H9 (cell line): ENCODE results near the gene SHISA9. TPM values are rescaled to one million over a fixed set of nuclear protein-coding genes. Genes with fewer than 3 reads are reported as not detected.
A peak's percentile ranks its signal among the peaks of the same experiment; 100 is the strongest.

ENCODE experiments used
- DNase-seq: peaks from one replicate; pipeline ENCODE4 v3.0.0-alpha.2; 2017
- H2AFZ ChIP-seq: one replicate; pipeline ENCODE4 v1.6.1; 2013; ENCODE audit warnings: mild to moderate bottlenecking, low read length, control low read depth, moderate library complexity
- H2AK5ac ChIP-seq: 2 replicates; pipeline ENCODE4 v1.6.1; 2013; ENCODE audit warnings: low read length, control low read depth, mixed read lengths; ENCODE audit not compliant: insufficient read length
- H2BK120ac ChIP-seq: one replicate; pipeline ENCODE4 v1.6.1; 2013; ENCODE audit warnings: low read depth, mild to moderate bottlenecking, low read length, control low read depth, inconsistent platforms; ENCODE audit not compliant: poor library complexity, severe bottlenecking
- H2BK12ac ChIP-seq: 2 replicates; pipeline ENCODE4 v1.6.1; 2013; ENCODE audit warnings: low read length, control low read depth, mixed read lengths, low read depth; ENCODE audit not compliant: insufficient read length
- H2BK15ac ChIP-seq: 2 replicates; pipeline ENCODE4 v1.6.1; 2013; ENCODE audit warnings: low read depth, low read length, control low read depth
- H2BK20ac ChIP-seq: one replicate; pipeline ENCODE4 v1.6.1; 2013; ENCODE audit warnings: low read depth, mild to moderate bottlenecking, low read length, control low read depth, inconsistent platforms; ENCODE audit not compliant: poor library complexity, severe bottlenecking
- H2BK5ac ChIP-seq: 2 replicates; pipeline ENCODE4 v1.6.1; 2013; ENCODE audit warnings: low read length, control low read depth, mixed read lengths; ENCODE audit not compliant: insufficient read length
- H3K14ac ChIP-seq: 2 replicates; pipeline ENCODE4 v1.6.1; 2013; ENCODE audit warnings: low read length, control low read depth; ENCODE audit not compliant: insufficient read depth
- H3K18ac ChIP-seq: 2 replicates; pipeline ENCODE4 v1.6.1; 2013; ENCODE audit warnings: low read depth, mild to moderate bottlenecking, mixed read lengths, low read length, control low read depth; ENCODE audit not compliant: insufficient read length
- H3K23ac ChIP-seq: 2 replicates; pipeline ENCODE4 v1.6.1; 2013; ENCODE audit warnings: low read length, control low read depth, mixed read lengths, low read depth; ENCODE audit not compliant: insufficient read length
- H3K23me2 ChIP-seq: 2 replicates; pipeline ENCODE4 v1.6.1; 2013; ENCODE audit warnings: low read depth, mild to moderate bottlenecking, mixed read lengths, low read length, control low read depth; ENCODE audit not compliant: insufficient read length, poor library complexity, severe bottlenecking
- H3K27ac ChIP-seq: 2 replicates; pipeline ENCODE4 v1.5.1; 2013; ENCODE audit warnings: low read length, control low read depth, mixed read lengths, low read depth; ENCODE audit not compliant: insufficient read length
- H3K27me3 ChIP-seq: 2 replicates; pipeline ENCODE4 v1.6.1; 2013; ENCODE audit warnings: low read length, control low read depth, inconsistent platforms; ENCODE audit not compliant: insufficient read depth
- H3K4ac ChIP-seq: 2 replicates; pipeline ENCODE4 v1.6.1; 2013; ENCODE audit warnings: low read depth, mild to moderate bottlenecking, control low read depth, inconsistent platforms, low read length, moderate library complexity
- H3K4me1 ChIP-seq: 2 replicates; pipeline ENCODE4 v1.6.1; 2013; ENCODE audit warnings: low read length, control low read depth, inconsistent platforms; ENCODE audit not compliant: insufficient read depth
- H3K4me2 ChIP-seq: 2 replicates; pipeline ENCODE4 v1.6.1; 2013; ENCODE audit warnings: low read length, control low read depth, mixed read lengths; ENCODE audit not compliant: insufficient read length, insufficient read depth
- H3K56ac ChIP-seq: 2 replicates; pipeline ENCODE4 v1.6.1; 2013; ENCODE audit warnings: low read depth, mild to moderate bottlenecking, mixed read lengths, low read length, control low read depth; ENCODE audit not compliant: insufficient read length
- H3K79me1 ChIP-seq: 2 replicates; pipeline ENCODE4 v1.6.1; 2013; ENCODE audit warnings: low read depth, mild to moderate bottlenecking, moderate library complexity, low read length, control low read depth, inconsistent platforms; ENCODE audit not compliant: insufficient read depth, poor library complexity, severe bottlenecking
- H3K79me2 ChIP-seq: 2 replicates; pipeline ENCODE4 v1.6.1; 2013; ENCODE audit warnings: low read length, control low read depth, inconsistent platforms; ENCODE audit not compliant: insufficient read depth
- H3K9ac ChIP-seq: 2 replicates; pipeline ENCODE4 v1.6.1; 2013; ENCODE audit warnings: low read length, control low read depth, mixed read lengths; ENCODE audit not compliant: insufficient read length; ENCODE audit errors: extremely low read depth
- H3K9me3 ChIP-seq: one replicate; pipeline ENCODE4 v1.6.1; 2013; ENCODE audit warnings: low read depth, low read length, inconsistent platforms; ENCODE audit not compliant: control insufficient read depth
- H3T11ph ChIP-seq: one replicate; pipeline ENCODE4 v1.6.1; 2013; ENCODE audit warnings: mild to moderate bottlenecking, low read length, control low read depth, inconsistent platforms
- H4K20me1 ChIP-seq: one replicate; pipeline ENCODE4 v1.6.1; 2013; ENCODE audit not compliant: control insufficient read depth, insufficient read length, insufficient read depth
- H4K5ac ChIP-seq: 2 replicates; pipeline ENCODE4 v1.6.1; 2013; ENCODE audit warnings: low read depth, mild to moderate bottlenecking, mixed read lengths, low read length, control low read depth; ENCODE audit not compliant: insufficient read length
- H4K8ac ChIP-seq: replicated peaks from 2 replicates; pipeline ENCODE4 v1.6.1; 2013; ENCODE audit warnings: low read length, control low read depth, mixed read lengths, low read depth; ENCODE audit not compliant: insufficient read length
- H4K91ac ChIP-seq: 2 replicates; pipeline ENCODE4 v1.6.1; 2013; ENCODE audit warnings: low read depth, mild to moderate bottlenecking, moderate library complexity, mixed read lengths, low read length, control low read depth; ENCODE audit not compliant: insufficient read length
- H3K27ac Mint-ChIP-seq, 3 experiments: 2 replicates in 2 of 3; 3 replicates in 1 of 3; pipeline ENCODE4 v1.8.0; 2020 to 2021; ENCODE audit warnings: mixed read lengths in 3 of 3, mild to moderate bottlenecking in 1 of 3, moderate library complexity in 1 of 3
- H3K27me3 Mint-ChIP-seq: 2 replicates; pipeline ENCODE4 v1.8.0; 2021; ENCODE audit warnings: low read depth, mild to moderate bottlenecking, moderate library complexity, mixed read lengths
- H3K36me3 Mint-ChIP-seq, 3 experiments: 2 replicates in 2 of 3; 3 replicates in 1 of 3; pipeline ENCODE4 v1.8.0; 2020 to 2021; ENCODE audit warnings: low read depth in 3 of 3, mixed read lengths in 3 of 3; ENCODE audit not compliant: insufficient read depth in 1 of 3
- H3K4me1 Mint-ChIP-seq, 2 experiments: 2 replicates each; pipeline ENCODE4 v1.8.0; 2020; ENCODE audit warnings: mixed read lengths in 2 of 2
- H3K4me3 Mint-ChIP-seq, 2 experiments: 2 replicates in 1 of 2; 3 replicates in 1 of 2; pipeline ENCODE4 v1.8.0; 2020 to 2021; ENCODE audit warnings: mild to moderate bottlenecking in 2 of 2, mixed read lengths in 2 of 2, moderate library complexity in 1 of 2
- H3K9me3 Mint-ChIP-seq, 2 experiments: 2 replicates in 1 of 2; 3 replicates in 1 of 2; pipeline ENCODE4 v1.8.0; 2020; ENCODE audit warnings: mild to moderate bottlenecking in 2 of 2, mixed read lengths in 2 of 2, moderate library complexity in 1 of 2
- CTCF ChIP-seq: fragments of 200-600 bp; sonication (generic); conservative IDR thresholded peaks from 3 replicates; pipeline ENCODE4 v1.8.0; 2021; ENCODE audit warnings: antibody characterized with exemption, mild to moderate bottlenecking
- WGBS: extraction: QIAGEN DNeasy Blood & Tissue Kit; methylation state at CpG from one replicate; pipeline ENCODE4 v1.1.7; 2013; ENCODE audit warnings: missing lambda C conversion rate, low lambda C conversion rate, mixed read lengths; ENCODE audit not compliant: insufficient read length; ENCODE audit errors: extremely low coverage; 5-methylcytosine and 5-hydroxymethylcytosine counted together
- total RNA-seq: library from RNA; stranded (reverse); gene quantifications from 2 replicates; pipeline ENCODE4 v1.2.1, GENCODE V29; 2021

Gene SHISA9
- total RNA-seq, 1 experiment from 2014 or later = 7.0 TPM

GRCh38 chr16:13264749-13265552, 363.6 kb downstream of the SHISA9 start:
- 100% methylated on average over 1 of the region's 4 CpGs for WGBS
- H3K9me3 ChIP-seq = no peaks in the 10 kb centered on the region
- Mint-ChIP-seq H3K36me3 (peaks cover 9 to 11% (median 10%) of the 10 kb centered on the region in 3 experiments), H3K4me3 (no peak overlapping the region), H3K4me1 (peaks cover 4% of the 10 kb centered on the region in 2 experiments; a peak in 1 of 4 replicates), H3K9me3 (peaks cover 10 to 12% of the 10 kb centered on the region in 2 experiments), H3K27me3 (peaks cover 2% of the 10 kb centered on the region; the same call in 1 of the 2 replicates), H3K27ac (no peak overlapping the region)
- no peak overlapping the region for H3K56ac ChIP-seq
- H2BK15ac ChIP-seq = no peak overlapping the region
- H3T11ph ChIP-seq = no peak overlapping the region
- H2AFZ ChIP-seq = no peak overlapping the region
- no peaks in the 10 kb centered on the region for H3K27me3 ChIP-seq
- no peak overlapping the region for H3K27ac ChIP-seq
- no peak overlapping the region for H2BK12ac ChIP-seq
- no peak for TF ChIP-seq CTCF
- H3K4me1 ChIP-seq = no peaks in the 10 kb centered on the region
- no peaks in the 10 kb centered on the region for H3K79me1 ChIP-seq
- no peak overlapping the region for H2AK5ac ChIP-seq
- no peak overlapping the region for H3K4me2 ChIP-seq
- H4K91ac ChIP-seq = no peak overlapping the region
- no peak overlapping the region for H4K5ac ChIP-seq
- no peak overlapping the region for H3K9ac ChIP-seq
- H2BK120ac ChIP-seq = no peak overlapping the region
- no peak overlapping the region for H3K18ac ChIP-seq
- no peak for DNase-seq
- no peak overlapping the region for H3K23ac ChIP-seq
- H3K4ac ChIP-seq = no peak overlapping the region
- no peak overlapping the region for H3K14ac ChIP-seq
- H4K8ac ChIP-seq = peak overlapping the region; percentile 97
- no peaks in the 10 kb centered on the region for H3K23me2 ChIP-seq
- no peak overlapping the region for H2BK5ac ChIP-seq
- H2BK20ac ChIP-seq = no peak overlapping the region
- no peaks in the 10 kb centered on the region for H3K79me2 ChIP-seq
- H4K20me1 ChIP-seq = no peaks in the 10 kb centered on the region
